ENCODE measurements around the gene ISYNA1. TPM values are rescaled to one million over a fixed set of nuclear protein-coding genes. Genes with fewer than 3 reads are reported as not detected.

Gene ISYNA1
- total and polyA plus RNA-seq, 2 donors (not counting 1 experiment from before 2014, with no cell fraction given) = 22.6 to 28.3 TPM

DNA sequence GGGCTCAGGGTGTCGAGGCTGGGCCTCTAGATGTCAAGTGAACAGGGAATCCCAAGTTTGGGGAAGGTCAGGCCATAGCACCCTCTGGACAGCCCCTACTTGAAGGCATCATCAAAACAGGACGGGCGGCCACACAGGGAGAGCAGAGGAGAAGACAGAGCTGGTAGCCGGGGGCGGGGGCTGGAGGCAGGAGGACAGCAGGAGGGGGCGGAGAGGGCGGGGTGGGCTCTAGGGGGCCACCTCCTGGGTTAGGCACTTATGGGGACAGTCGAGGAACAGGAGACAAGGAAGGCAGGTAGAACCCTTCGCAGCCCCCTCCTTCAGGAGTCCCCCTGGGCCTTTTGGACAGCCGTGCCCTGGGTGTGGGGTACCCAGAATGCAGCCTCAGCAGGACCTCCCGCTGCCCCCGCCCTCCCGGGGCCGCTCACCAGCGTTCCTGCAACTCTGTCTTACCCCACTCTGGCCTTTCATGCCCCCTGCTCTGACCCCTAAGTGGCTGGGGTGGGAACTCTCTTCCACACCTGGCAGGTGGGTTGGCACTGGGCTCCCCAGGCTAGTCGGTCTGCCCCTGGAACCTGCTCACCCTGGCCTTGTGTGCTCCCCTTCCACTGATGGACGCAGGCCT lies 12.9 kb downstream of the ISYNA1 start:
- no peak overlapping the region for H3K27ac Mint-ChIP-seq
- ATAC-seq (ENCODE audit: low read depth) = no peak
- Histone ChIP-seq H3K27me3 (replicated peaks in 1 of 4; ENCODE audit: control extremely low read depth in 1 of 4, control insufficient read depth in 3 of 4, insufficient read depth in 4 of 4, low read length in 3 of 4) (peaks cover 0 to 3% (median 0%) of the 10 kb centered on the region in 4 experiments), H2AFZ (ENCODE audit: insufficient read depth, low read depth, low read length, poor library complexity, severe bottlenecking) (no peak overlapping the region), H4K20me1 (ENCODE audit: control insufficient read depth, insufficient read depth, low read length, poor library complexity, severe bottlenecking) (peaks cover 39% of the 10 kb centered on the region), H3K4me2 (replicated peaks; ENCODE audit: low read depth, low read length, poor library complexity, severe bottlenecking) (no peak overlapping the region), H3K79me2 (ENCODE audit: control insufficient read depth, insufficient read depth, low read length) (peaks cover 25% of the 10 kb centered on the region), H3K27ac (ENCODE audit: low read length in 2 of 2) (no peak overlapping the region), H3K36me3 (replicated peaks in 1 of 2; ENCODE audit: control extremely low read depth in 1 of 2, control insufficient read depth in 1 of 2, extremely low read depth in 1 of 2, insufficient read depth in 2 of 2, low read length in 1 of 2) (no peaks in the 10 kb centered on the region), H3K9ac (ENCODE audit: low read length) (no peak overlapping the region), H3K9me3 (ENCODE audit: control extremely low read depth in 1 of 3, control insufficient read depth in 2 of 3, insufficient read depth in 1 of 3, low read length in 2 of 3) (no peaks in the 10 kb centered on the region), H3K4me3 (ENCODE audit: control extremely low read depth in 1 of 5, extremely low read depth in 1 of 5, insufficient read depth in 1 of 5, low read depth in 2 of 5, low read length in 4 of 5) (no peak overlapping the region), H3K4me1 (ENCODE audit: control insufficient read depth in 2 of 2, insufficient read depth in 2 of 2, low read length in 2 of 2) (peaks cover 30 to 48% of the 10 kb centered on the region in 2 donors)
- no peaks in the 10 kb centered on the region for H3K27me3 Mint-ChIP-seq
- ChIA-PET CTCF (interaction anchor here (2.4 kb wide), 1 partner anchor 37 kb away, joined by 7 read pairs; no protein-coding TSS in a partner anchor), POLR2A (no interaction called here)
- TF ChIP-seq, protein P1, sequence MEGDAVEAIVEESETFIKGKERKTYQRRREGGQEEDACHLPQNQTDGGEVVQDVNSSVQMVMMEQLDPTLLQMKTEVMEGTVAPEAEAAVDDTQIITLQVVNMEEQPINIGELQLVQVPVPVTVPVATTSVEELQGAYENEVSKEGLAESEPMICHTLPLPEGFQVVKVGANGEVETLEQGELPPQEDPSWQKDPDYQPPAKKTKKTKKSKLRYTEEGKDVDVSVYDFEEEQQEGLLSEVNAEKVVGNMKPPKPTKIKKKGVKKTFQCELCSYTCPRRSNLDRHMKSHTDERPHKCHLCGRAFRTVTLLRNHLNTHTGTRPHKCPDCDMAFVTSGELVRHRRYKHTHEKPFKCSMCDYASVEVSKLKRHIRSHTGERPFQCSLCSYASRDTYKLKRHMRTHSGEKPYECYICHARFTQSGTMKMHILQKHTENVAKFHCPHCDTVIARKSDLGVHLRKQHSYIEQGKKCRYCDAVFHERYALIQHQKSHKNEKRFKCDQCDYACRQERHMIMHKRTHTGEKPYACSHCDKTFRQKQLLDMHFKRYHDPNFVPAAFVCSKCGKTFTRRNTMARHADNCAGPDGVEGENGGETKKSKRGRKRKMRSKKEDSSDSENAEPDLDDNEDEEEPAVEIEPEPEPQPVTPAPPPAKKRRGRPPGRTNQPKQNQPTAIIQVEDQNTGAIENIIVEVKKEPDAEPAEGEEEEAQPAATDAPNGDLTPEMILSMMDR (IDR thresholded peaks at IDR 0.05) = no peak
- no peak for TF ChIP-seq EZH2 (IDR thresholded peaks at IDR 0.05; ENCODE audit: borderline replicate concordance, insufficient read depth, low read depth, low read length, poor library complexity, severe bottlenecking)
- WGBS (ENCODE audit: insufficient coverage) = 90% methylated on average over 13 of the region's 17 CpGs
- peaks cover 38% of the 10 kb centered on the region for H3K4me1 Mint-ChIP-seq
- no peak for DNase-seq
- intact Hi-C loops (cut with micrococcal nuclease) = loop anchor here (5.0 kb wide), 1 partner anchor 38 kb away; the partner anchor contains the start of gene GDF15
- no peak overlapping the region for H3K4me3 Mint-ChIP-seq
- no peaks in the 10 kb centered on the region for H3K9me3 Mint-ChIP-seq (ENCODE audit: insufficient read depth)
